Stimulated activated CD8-positive, alpha-beta memory T cell treated with anti-CD3 and anti-CD28 coated beads, Interleukin-15, amount 100 ng/mL, for 1 hour (primary cell): Measurements from ENCODE around the gene SETD1A.

Experiments
- DNase-seq: peaks from one replicate; pipeline ENCODE4 v3.0.0-alpha.2; 2020; ENCODE audit warnings: low read depth

Gene SETD1A

GRCh38 chr16:31020536-31020935 is 63.0 kb downstream of the SETD1A start:
- no peak for DNase-seq

DNA sequence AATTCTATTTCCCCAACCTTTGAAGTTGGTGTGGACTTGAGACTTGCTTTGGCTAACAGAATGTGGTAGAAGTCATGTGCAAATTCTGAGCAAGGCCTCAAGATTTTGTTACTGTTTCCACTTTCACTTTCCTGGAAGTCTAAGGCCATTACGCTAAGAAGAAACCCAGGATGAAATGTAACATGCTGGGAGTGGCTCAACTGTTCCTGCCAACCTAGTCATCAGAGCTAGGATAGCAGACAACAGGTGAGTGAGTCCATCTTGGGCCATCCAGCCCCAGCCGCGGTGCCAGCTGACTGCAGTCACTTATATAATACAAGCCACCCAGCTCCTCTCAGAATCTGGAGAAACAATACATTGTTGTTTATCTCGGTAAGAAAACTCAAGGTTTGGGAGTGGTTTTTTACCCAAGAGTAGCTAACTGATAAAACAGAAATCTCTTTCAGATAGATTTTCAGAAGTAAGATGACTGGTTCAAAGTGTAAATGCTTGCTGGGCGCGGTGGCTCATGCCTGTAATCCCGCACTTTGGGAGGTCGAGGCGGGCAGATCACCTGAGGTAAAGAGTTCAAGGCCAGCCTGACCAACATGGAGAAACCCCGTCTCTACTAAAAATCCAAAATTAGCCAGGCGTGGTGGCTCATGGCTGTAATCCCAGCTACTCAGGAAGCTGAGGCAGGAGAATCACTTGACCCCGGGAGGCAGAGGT is 65.1 kb downstream of the SETD1A start:
- no peak for DNase-seq

DNA sequence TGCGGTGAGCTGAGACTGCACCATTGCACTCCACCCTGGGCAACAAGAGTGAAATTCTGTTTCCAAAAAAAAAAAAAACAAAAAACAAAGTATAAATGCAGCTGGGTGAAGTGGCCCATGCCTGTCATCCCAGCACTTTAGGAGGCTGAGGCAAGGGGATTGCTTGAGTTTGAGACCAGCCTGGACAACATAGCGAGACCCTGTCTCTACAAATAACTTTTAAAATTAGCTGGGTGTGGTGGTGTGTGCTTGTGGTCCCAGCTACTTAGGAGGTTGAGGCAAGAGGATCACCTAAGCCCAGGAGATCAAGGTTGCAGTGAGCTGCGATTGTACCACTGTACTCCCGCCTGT is 65.7 kb downstream of the SETD1A start:
- DNase-seq = no peak

GRCh38 chr16:31023627-31024226 is 66.2 kb downstream of the SETD1A start:
- DNase-seq = no peak

DNA sequence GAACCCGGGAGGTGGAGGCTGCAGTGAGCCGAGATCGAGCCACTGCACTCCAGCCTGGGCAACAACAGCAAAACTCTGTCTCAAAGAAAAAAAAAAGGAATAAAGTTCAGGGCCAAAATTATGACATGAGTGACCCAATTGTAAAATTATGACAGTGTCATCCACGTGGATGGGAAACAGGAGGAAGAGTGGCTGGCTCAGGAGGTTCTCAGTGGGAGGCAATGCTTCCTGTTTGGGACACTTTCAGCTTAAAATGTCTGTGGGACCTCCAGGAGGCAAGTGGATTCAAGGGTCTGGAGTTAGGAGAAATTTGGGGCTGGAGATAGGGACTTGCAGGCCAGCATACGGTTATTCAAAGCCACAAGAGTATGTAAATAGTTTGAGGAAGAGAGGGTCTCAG is 67.8 kb downstream of the SETD1A start:
- no peak for DNase-seq

GRCh38 chr16:31029272-31029671 is 71.7 kb downstream of the SETD1A start:
- DNase-seq = no peak

DNA sequence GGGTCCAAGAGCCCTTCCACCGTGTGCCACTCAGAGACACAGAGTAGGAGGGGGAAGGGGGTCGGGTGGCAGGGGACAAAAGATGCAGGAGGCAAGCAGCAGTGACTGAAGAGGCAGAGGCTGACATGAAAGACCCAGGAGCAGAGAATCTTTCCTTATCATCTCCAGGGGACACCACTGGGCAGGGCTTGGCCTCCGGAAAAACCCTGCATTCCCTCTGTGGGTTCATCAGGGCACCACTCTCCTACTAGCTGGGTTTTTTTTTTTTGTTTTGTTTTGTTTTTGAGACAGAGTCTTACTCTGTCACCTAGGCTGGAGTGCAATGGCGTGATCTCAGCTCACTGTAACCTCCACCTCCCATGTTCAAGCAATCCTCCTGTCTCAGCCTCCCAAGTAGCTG is 73.7 kb downstream of the SETD1A start:
- no peak for DNase-seq

- DNase-seq = peak; percentile 94
Observed at GRCh38 chr16:31032736-31033708, 75.5 kb downstream of the SETD1A start, which contains the start of gene STX4. TSS of gene STX4 (plus strand) at chr16:31033558. CDS start at chr16:31033806, 248 bp downstream.

DNA sequence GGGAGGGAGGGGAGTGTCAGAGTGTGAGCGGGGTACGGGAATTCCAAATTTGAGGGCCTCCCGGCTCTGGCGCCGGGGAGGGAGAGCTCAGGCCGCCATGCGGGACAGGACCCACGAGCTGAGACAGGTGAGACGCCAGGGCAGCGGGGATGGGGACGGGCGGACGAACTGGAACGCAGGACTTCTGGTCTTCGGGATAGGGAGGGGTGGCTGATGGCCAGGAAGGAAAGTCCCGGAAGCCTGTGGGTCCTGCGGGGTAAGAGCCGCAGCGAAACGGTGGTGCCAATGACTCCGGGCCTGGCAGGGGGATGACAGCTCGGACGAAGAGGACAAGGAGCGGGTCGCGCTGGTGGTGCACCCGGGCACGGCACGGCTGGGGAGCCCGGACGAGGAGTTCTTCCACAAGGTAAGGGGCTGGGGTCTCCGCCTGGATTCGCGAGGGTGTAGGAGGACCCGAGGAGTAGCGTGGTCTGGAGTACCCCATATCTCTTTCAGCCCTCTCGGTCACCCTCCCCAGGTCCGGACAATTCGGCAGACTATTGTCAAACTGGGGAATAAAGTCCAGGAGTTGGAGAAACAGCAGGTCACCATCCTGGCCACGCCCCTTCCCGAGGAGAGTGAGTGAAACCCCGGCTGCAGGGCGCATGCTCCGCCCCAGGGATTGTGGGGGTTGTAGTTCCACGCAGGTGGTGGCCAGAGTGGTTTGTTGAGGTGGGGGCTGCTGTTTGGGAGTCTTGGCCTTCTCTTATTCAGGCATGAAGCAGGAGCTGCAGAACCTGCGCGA is 76.3 kb downstream of the SETD1A start:
- DNase-seq = peak; percentile 77
